Nephron (organoid): Measurements from ENCODE around the gene BCAS3.

Source experiments
- H3K27ac Mint-ChIP-seq, 3 experiments: 2 replicates each; pipeline ENCODE4 v1.8.0; 2020; ENCODE audit warnings: mixed read lengths in 3 of 3, mild to moderate bottlenecking in 2 of 3, moderate library complexity in 1 of 3
- H3K27me3 Mint-ChIP-seq: 2 replicates; pipeline ENCODE4 v1.8.0; 2021; ENCODE audit warnings: low read depth, mild to moderate bottlenecking, moderate library complexity, mixed read lengths
- H3K36me3 Mint-ChIP-seq: 2 replicates; pipeline ENCODE4 v1.8.0; 2020; ENCODE audit warnings: low read depth, mixed read lengths
- H3K4me1 Mint-ChIP-seq: 2 replicates; pipeline ENCODE4 v1.8.0; 2020; ENCODE audit warnings: mixed read lengths
- H3K4me3 Mint-ChIP-seq, 3 experiments: 2 replicates each; pipeline ENCODE4 v1.8.0; 2020; ENCODE audit warnings: mild to moderate bottlenecking in 3 of 3, mixed read lengths in 3 of 3, moderate library complexity in 2 of 3
- H3K9me3 Mint-ChIP-seq: 2 replicates; pipeline ENCODE4 v1.8.0; 2020; ENCODE audit warnings: mixed read lengths
- TF ChIP-seq, protein P1 (sequence below), 3 experiments: fragments of 200-600 bp; sonication (generic); IDR thresholded peaks; one replicate each; pipeline ENCODE4 v1.5.0; 2021; ENCODE audit warnings: antibody characterized with exemption in 3 of 3; ENCODE audit not compliant: unreplicated experiment in 3 of 3

The BCAS3 gene

GRCh38 chr17:61294286-61294685 is 616.6 kb downstream of the BCAS3 start:
- H3K4me3 Mint-ChIP-seq = no peak overlapping the region
- peaks cover 3% of the 10 kb centered on the region for H3K27me3 Mint-ChIP-seq
- H3K4me1 Mint-ChIP-seq = peaks cover 68% of the 10 kb centered on the region
- H3K9me3 Mint-ChIP-seq = no peaks in the 10 kb centered on the region
- no peaks in the 10 kb centered on the region for H3K36me3 Mint-ChIP-seq
- TF ChIP-seq, protein P1, sequence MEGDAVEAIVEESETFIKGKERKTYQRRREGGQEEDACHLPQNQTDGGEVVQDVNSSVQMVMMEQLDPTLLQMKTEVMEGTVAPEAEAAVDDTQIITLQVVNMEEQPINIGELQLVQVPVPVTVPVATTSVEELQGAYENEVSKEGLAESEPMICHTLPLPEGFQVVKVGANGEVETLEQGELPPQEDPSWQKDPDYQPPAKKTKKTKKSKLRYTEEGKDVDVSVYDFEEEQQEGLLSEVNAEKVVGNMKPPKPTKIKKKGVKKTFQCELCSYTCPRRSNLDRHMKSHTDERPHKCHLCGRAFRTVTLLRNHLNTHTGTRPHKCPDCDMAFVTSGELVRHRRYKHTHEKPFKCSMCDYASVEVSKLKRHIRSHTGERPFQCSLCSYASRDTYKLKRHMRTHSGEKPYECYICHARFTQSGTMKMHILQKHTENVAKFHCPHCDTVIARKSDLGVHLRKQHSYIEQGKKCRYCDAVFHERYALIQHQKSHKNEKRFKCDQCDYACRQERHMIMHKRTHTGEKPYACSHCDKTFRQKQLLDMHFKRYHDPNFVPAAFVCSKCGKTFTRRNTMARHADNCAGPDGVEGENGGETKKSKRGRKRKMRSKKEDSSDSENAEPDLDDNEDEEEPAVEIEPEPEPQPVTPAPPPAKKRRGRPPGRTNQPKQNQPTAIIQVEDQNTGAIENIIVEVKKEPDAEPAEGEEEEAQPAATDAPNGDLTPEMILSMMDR (IDR thresholded peaks at IDR 0.05; ENCODE audit: unreplicated experiment in 3 of 3) = no peak
- H3K27ac Mint-ChIP-seq = peak overlapping the region; percentile 33 to 59 (median 53)

- H3K4me1 Mint-ChIP-seq = peaks cover 65% of the 10 kb centered on the region
- no peak overlapping the region for H3K4me3 Mint-ChIP-seq
- no peaks in the 10 kb centered on the region for H3K9me3 Mint-ChIP-seq
- peaks cover 3% of the 10 kb centered on the region for H3K27me3 Mint-ChIP-seq
- TF ChIP-seq, protein P1 (IDR thresholded peaks at IDR 0.05; ENCODE audit: unreplicated experiment in 3 of 3) = no peak
- no peaks in the 10 kb centered on the region for H3K36me3 Mint-ChIP-seq
- peak overlapping the region; percentile 33 to 59 (median 53) for H3K27ac Mint-ChIP-seq
These were observed 617.1 kb downstream of the BCAS3 start for GRCh38 chr17:61294777-61295176.

DNA sequence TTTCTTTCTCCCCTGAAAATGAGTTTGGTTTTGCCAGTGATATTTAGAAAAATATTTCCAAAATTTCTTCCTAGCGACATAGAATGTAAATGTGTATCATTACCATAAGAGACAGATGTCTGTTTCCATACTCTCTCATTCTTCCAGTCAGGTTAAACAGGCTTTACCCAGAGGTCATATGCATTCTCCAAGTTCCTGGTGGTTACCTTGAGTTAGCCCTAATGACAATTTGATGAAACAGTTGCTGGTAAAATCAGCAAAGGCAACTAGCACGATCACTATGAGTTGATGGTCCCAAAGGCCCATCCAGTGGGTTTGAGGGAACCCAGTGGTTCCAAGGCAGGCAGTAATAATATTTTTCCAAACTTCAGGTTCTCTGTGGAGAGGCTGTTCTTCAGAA is 618.4 kb downstream of the BCAS3 start:
- no peaks in the 10 kb centered on the region for H3K27me3 Mint-ChIP-seq
- no peaks in the 10 kb centered on the region for H3K36me3 Mint-ChIP-seq
- H3K4me3 Mint-ChIP-seq = no peak overlapping the region
- H3K4me1 Mint-ChIP-seq = peaks cover 65% of the 10 kb centered on the region
- TF ChIP-seq, protein P1 (IDR thresholded peaks at IDR 0.05; ENCODE audit: unreplicated experiment in 3 of 3) = no peak
- peak overlapping the region in 2 of 3 experiments; percentile 11 to 64 for H3K27ac Mint-ChIP-seq
- no peaks in the 10 kb centered on the region for H3K9me3 Mint-ChIP-seq

GRCh38 chr17:61299517-61300513 is 622.2 kb downstream of the BCAS3 start:
- TF ChIP-seq, protein P1 (IDR thresholded peaks at IDR 0.05; ENCODE audit: unreplicated experiment in 3 of 3) = no peak
- H3K9me3 Mint-ChIP-seq = no peaks in the 10 kb centered on the region
- H3K36me3 Mint-ChIP-seq = no peaks in the 10 kb centered on the region
- H3K4me3 Mint-ChIP-seq = no peak overlapping the region
- no peaks in the 10 kb centered on the region for H3K27me3 Mint-ChIP-seq
- peak overlapping the region; percentile 56 to 67 (median 58) for H3K27ac Mint-ChIP-seq
- peaks cover 58% of the 10 kb centered on the region for H3K4me1 Mint-ChIP-seq

GRCh38 chr17:61302953-61303816 is 625.5 kb downstream of the BCAS3 start:
- no peaks in the 10 kb centered on the region for H3K9me3 Mint-ChIP-seq

More at GRCh38 chr17:61302953-61303816, 625.5 kb downstream of the BCAS3 start:
- TF ChIP-seq, protein P1 (IDR thresholded peaks at IDR 0.05; ENCODE audit: unreplicated experiment in 3 of 3) = no peak
- Mint-ChIP-seq H3K27ac (peak overlapping the region in 2 of 3 experiments; percentile 16 to 74), H3K4me1 (peaks cover 47% of the 10 kb centered on the region), H3K4me3 (no peak overlapping the region), H3K27me3 (no peaks in the 10 kb centered on the region), H3K36me3 (no peaks in the 10 kb centered on the region)
